ENCODE data around the gene NUDT22.

Gene NUDT22

DNA sequence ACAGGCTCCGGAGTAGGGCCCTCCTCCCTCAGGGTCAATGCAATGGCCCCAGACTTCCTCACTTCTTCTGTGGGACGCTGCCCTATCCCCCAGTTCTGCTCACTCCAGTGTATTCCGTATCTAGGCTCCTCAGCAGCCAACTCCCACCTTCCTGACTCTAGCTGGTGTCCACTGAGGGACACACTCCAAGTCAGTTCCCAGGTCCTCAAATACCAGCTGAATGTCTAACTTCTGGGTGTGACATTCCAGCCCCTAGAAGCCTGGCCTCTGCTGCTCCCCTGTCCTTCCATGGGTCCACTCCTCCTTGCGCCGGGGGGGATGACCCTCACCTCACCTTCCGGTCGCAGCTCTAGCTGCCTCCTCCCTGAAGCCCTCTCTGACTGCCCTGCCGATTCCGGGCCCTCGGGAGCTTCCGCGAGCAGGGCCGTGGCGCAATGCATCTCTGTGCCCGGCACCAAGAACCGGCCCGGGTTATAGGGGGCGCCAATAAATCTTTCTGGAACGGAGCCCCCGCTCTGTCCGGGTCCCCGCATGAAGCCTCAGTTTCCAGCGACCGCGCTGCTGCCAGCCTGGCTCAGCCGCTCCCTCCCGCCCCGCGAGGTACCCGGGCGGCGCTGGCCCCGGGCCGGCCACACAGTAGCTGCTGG lies 42.9 kb downstream of the NUDT22 start:
- DNase-seq (ENCODE audit: low read depth) = peak; percentile 73
- peak overlapping the region; percentile 72 for H3K4me3 ChIP-seq (ENCODE audit: low read depth, low read length)
- peak; percentile 7 for TF ChIP-seq POLR2A (IDR thresholded peaks at IDR 0.05; ENCODE audit: extremely low read depth, insufficient read length)
- TF ChIP-seq, protein P1, sequence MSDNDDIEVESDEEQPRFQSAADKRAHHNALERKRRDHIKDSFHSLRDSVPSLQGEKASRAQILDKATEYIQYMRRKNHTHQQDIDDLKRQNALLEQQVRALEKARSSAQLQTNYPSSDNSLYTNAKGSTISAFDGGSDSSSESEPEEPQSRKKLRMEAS (IDR thresholded peaks at IDR 0.05; ENCODE audit: low read depth, low read length) = no peak

DNA sequence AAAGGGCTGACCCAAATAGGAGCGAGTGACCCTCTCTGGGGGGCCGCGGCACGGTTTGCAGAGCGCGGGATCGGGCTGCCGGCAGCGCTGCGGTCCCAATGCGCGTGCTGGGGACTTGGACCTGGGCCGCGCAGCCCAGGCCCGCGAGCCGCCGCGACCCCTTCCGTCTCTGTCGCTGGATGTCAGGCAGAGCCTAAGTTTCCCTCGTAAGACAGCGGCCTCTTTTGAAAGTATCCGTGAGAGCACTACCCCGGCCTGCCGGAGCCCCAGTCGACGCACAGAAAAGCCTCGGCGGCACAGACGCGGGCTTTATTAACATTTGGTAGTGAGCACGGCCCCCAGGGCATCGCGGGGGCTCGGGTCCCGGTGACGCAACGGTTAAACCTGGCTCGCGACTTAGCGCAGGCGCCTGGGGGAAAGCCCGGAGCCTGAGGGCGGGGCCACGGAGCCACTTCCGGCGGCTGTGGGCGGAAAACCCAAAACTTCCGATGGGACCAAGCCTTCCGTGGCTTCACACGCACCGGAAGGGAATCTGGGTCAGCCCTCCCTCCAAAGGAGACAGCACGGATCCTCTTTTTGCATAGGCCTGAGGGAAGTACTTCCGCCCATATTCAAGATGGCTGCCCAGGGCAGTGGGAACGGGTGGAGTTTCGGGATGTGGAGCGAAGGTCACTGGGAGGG lies 43.6 kb downstream of the NUDT22 start:
- TF ChIP-seq MYC (IDR thresholded peaks at IDR 0.05; ENCODE audit: low read depth, low read length) (peak; percentile 39; the same call in 1 of the 2 replicates), POLR2A (IDR thresholded peaks at IDR 0.05; ENCODE audit: extremely low read depth, insufficient read length) (peak; percentile 68)
- TF ChIP-seq, protein P2, sequence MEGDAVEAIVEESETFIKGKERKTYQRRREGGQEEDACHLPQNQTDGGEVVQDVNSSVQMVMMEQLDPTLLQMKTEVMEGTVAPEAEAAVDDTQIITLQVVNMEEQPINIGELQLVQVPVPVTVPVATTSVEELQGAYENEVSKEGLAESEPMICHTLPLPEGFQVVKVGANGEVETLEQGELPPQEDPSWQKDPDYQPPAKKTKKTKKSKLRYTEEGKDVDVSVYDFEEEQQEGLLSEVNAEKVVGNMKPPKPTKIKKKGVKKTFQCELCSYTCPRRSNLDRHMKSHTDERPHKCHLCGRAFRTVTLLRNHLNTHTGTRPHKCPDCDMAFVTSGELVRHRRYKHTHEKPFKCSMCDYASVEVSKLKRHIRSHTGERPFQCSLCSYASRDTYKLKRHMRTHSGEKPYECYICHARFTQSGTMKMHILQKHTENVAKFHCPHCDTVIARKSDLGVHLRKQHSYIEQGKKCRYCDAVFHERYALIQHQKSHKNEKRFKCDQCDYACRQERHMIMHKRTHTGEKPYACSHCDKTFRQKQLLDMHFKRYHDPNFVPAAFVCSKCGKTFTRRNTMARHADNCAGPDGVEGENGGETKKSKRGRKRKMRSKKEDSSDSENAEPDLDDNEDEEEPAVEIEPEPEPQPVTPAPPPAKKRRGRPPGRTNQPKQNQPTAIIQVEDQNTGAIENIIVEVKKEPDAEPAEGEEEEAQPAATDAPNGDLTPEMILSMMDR (IDR thresholded peaks at IDR 0.05; ENCODE audit: low read depth, low read length) = no peak
- peak; percentile 100 for DNase-seq (ENCODE audit: low read depth)
- H3K4me3 ChIP-seq (ENCODE audit: low read depth, low read length) = peak overlapping the region; percentile 97

DNA sequence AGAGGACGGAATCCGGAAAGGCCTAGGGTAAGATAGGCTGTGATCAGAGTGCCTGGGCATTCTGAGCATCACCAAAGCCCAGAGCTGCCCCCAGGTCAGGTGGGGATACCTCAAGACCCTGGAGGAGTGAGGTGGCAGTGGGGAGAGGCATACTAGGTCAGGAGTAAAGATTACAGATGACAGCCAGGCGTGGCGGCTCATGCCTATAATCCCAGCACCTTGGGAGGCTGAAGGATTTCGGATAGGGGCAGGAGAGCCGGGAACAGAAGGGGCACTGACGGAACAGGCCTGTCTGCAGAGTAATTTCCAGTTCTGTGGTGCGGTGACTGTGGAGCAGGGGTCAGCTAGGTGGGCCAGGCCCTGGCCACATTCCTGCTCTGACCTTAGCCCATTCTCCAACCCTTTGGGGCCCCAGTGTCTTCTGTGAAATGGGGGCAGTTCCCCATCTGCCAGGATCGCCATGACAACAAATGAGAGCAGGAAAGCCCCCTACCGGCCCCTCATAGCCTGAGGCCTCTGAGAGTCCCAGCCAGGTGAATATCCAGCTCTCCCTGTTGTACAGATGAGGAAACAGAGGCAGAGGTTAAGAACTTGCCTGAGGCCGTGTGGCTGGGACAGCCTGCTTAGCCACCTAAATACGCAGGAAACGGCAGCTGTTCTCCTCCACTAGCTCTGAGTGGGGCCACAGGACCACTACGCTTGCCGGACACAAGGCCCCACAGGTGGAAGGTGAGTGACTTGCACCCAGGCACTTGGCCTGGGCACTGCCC lies 49.1 kb downstream of the NUDT22 start:
- no peak for DNase-seq (ENCODE audit: low read depth)
- H3K4me3 ChIP-seq (ENCODE audit: low read depth, low read length) = no peak overlapping the region
- TF ChIP-seq POLR2A (IDR thresholded peaks at IDR 0.05; ENCODE audit: extremely low read depth, insufficient read length) = no peak
- TF ChIP-seq, protein P2 (IDR thresholded peaks at IDR 0.05; ENCODE audit: low read depth, low read length) = no peak

DNA sequence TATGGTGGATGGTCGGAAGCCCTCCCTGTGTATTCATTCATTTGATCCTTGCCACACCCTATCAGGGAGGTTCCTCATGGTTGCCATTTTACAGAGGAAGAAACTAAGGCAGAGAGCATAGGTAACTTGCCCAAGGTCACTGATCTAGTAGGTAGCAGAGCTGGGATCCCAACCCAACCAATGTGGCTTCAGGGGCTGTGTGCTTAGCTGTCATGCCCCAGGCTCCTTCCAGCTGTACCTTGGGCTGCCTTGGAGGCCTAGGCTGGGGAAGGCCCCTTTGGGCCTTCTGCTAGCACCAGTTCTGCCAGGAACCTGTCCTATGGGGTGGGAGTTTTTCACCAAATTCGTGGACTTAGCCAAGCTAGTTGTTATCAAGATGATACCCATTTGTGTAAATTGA lies 49.8 kb downstream of the NUDT22 start:
- no peak for DNase-seq (ENCODE audit: low read depth)

DNA sequence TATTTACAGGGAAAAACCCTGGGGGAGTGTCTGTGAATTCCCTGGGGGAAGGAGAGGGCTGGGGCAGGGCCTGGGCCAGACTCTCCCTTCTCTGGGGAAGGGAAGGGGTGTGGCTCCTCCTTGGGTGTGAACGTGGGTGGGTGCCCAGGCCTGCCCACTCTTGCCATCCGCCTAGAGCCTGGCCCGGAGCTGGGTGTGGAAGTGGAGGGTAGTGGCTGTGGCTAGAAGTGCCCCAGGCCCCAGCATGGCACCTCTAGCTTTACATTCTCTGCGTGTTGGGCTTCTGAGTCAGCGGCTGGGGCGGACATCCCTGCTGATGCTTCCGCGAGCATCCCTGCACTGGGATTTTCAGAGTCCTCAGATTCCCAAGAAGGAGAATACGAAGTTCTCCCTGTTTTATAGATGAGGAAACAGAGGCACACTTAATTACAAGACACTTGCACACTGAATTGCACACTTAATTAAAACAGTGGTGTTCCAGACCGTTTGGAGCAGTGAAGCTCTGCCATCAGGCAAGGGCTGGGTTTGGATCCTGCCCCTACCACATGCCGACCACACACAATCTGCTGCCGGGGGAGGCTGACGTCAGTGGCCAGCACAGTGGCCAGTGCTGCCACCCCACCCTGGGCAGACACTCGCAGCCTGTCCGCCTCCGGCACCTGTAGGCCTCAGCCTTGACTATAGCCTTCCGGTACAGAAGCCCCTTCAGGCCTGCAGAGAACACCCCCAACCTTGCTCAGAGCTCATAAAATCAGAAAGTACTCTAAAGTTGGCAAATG lies 50.8 kb downstream of the NUDT22 start:
- no peak for TF ChIP-seq POLR2A (IDR thresholded peaks at IDR 0.05; ENCODE audit: extremely low read depth, insufficient read length)
- TF ChIP-seq, protein P2 (IDR thresholded peaks at IDR 0.05; ENCODE audit: low read depth, low read length) = no peak
- no peak overlapping the region for H3K4me3 ChIP-seq (ENCODE audit: low read depth, low read length)
- DNase-seq (ENCODE audit: low read depth) = no peak

More for the DNA sequence above, 49.8 kb downstream of the NUDT22 start:
- H3K4me3 ChIP-seq (ENCODE audit: low read depth, low read length) = no peak overlapping the region
- no peak for TF ChIP-seq POLR2A (IDR thresholded peaks at IDR 0.05; ENCODE audit: extremely low read depth, insufficient read length)
- TF ChIP-seq, protein P2 (IDR thresholded peaks at IDR 0.05; ENCODE audit: low read depth, low read length) = no peak
- TF ChIP-seq MYC (IDR thresholded peaks at IDR 0.05; ENCODE audit: low read depth, low read length) = no peak
- TF ChIP-seq, protein P1 (IDR thresholded peaks at IDR 0.05; ENCODE audit: low read depth, low read length) = no peak

DNA sequence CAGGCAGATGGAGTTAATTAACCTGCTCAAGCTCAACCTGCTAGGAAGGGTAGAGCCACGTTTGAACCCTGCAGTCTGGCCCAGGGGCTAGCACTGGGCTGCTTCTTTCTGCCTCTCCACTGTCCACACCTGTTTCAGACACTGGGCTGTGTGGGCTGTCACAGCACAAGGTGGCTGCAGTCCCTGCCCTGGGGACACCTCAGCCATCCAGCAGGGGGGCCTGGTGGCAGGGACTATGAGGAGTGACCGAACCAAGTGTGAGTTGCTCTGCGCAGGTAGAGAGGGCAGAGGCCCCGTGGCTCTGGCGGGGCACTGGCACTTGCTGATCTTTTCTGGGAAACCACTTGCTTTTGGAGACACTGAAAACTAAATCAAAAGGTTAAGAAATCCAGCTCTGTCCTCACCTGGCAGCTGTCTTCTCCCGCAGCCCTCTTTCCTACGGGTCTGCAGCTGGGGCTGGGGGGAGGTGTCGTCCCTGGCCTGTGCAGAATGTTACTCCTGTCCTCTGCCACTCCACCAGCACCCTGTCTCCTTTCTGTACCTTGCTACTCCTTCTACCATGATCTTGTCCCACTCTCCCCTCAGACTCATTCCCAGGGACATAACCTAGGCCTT lies 52.6 kb downstream of the NUDT22 start:
- TF ChIP-seq POLR2A (IDR thresholded peaks at IDR 0.05; ENCODE audit: extremely low read depth, insufficient read length) = no peak
- DNase-seq (ENCODE audit: low read depth) = no peak
- no peak overlapping the region for H3K4me3 ChIP-seq (ENCODE audit: low read depth, low read length)
